Testis (tissue), 2 donors: Measurements from ENCODE around the gene CD163L1.

Experiments used
- POLR2A ChIP-seq: fragments of 450-650 bp; IDR thresholded peaks from one replicate; pipeline ENCODE4 v1.6.1; 2017; ENCODE audit warnings: antibody characterized with exemption, mild to moderate bottlenecking, moderate library complexity
- TF ChIP-seq, protein P1 (sequence below), 3 experiments: fragments of 450-650 bp in 2 of 3; fragments of 200-600 bp in 1 of 3; sonication (generic) in 1 of 3; IDR thresholded peaks; one replicate each; pipeline ENCODE4 v1.5.1; 2016 to 2019; ENCODE audit warnings: antibody characterized with exemption in 3 of 3, mild to moderate bottlenecking in 2 of 3, moderate library complexity in 1 of 3

- TF ChIP-seq, protein P1, sequence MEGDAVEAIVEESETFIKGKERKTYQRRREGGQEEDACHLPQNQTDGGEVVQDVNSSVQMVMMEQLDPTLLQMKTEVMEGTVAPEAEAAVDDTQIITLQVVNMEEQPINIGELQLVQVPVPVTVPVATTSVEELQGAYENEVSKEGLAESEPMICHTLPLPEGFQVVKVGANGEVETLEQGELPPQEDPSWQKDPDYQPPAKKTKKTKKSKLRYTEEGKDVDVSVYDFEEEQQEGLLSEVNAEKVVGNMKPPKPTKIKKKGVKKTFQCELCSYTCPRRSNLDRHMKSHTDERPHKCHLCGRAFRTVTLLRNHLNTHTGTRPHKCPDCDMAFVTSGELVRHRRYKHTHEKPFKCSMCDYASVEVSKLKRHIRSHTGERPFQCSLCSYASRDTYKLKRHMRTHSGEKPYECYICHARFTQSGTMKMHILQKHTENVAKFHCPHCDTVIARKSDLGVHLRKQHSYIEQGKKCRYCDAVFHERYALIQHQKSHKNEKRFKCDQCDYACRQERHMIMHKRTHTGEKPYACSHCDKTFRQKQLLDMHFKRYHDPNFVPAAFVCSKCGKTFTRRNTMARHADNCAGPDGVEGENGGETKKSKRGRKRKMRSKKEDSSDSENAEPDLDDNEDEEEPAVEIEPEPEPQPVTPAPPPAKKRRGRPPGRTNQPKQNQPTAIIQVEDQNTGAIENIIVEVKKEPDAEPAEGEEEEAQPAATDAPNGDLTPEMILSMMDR (IDR thresholded peaks at IDR 0.05): no peak
- no peak for TF ChIP-seq POLR2A
Observed at GRCh38 chr12:7493006-7493405, 49.1 kb upstream of the CD163L1 start.
